Gastrocnemius medialis (tissue), 4 donors: ENCODE results near the gene ZBTB16. TPM values are rescaled to one million over a fixed set of nuclear protein-coding genes. Genes with fewer than 3 reads are reported as not detected.

Source experiments
- ATAC-seq, 2 donors: fragments of 150-250 bp; one replicate each; pipeline ENCODE4 v1.9.1; 2016
- DNase-seq, 2 donors: peaks; one replicate each; pipeline ENCODE4 v3.0.0-alpha.2; 2019
- H3K27ac ChIP-seq, 4 donors: fragments of 200-600 bp; sonication (generic); 1 replicate in 1 of 4; 2 replicates in 3 of 4; pipeline ENCODE4 v1.5.1; 2016 to 2018; ENCODE audit warnings: mild to moderate bottlenecking in 2 of 4, moderate library complexity in 1 of 4
- H3K27me3 ChIP-seq, 3 donors: fragments of 200-600 bp; sonication (generic) in 2 of 3; 1 replicate in 1 of 3; 2 replicates in 2 of 3; pipeline versions ENCODE4 v1.5.1 to v1.6.0; 2016 to 2019; ENCODE audit warnings: mild to moderate bottlenecking in 1 of 3, moderate library complexity in 1 of 3
- H3K36me3 ChIP-seq, 2 donors: fragments of 200-600 bp; sonication (generic) in 1 of 2; one replicate each; pipeline ENCODE4 v1.5.1; 2017 to 2018
- H3K4me1 ChIP-seq, 2 donors: fragments of 200-600 bp; sonication (generic) in 1 of 2; one replicate each; pipeline ENCODE4 v1.5.1; 2016 to 2017; ENCODE audit warnings: mild to moderate bottlenecking in 2 of 2
- H3K4me3 ChIP-seq, 4 donors: fragments of 200-600 bp; sonication (generic) in 3 of 4; 1 replicate in 1 of 4; 2 replicates in 3 of 4; pipeline ENCODE4 v1.5.1; 2016 to 2019; ENCODE audit warnings: mild to moderate bottlenecking in 2 of 4
- H3K9me3 ChIP-seq, 3 donors: fragments of 200-600 bp; sonication (generic) in 2 of 3; 1 replicate in 1 of 3; 2 replicates in 2 of 3; pipeline ENCODE4 v1.5.1; 2016 to 2019
- CTCF ChIP-seq, 5 experiments: fragments of 450-650 bp in 3 of 5; fragments of 200-600 bp in 2 of 5; sonication (generic) in 2 of 5; IDR thresholded peaks in 4 of 5; conservative IDR thresholded peaks in 1 of 5; 1 replicate in 4 of 5; 2 replicates in 1 of 5; pipeline ENCODE4 v1.5.1; 2016 to 2019; ENCODE audit warnings: antibody characterized with exemption in 5 of 5, mild to moderate bottlenecking in 3 of 5, moderate library complexity in 3 of 5
- POLR2A ChIP-seq, 2 donors: fragments of 450-650 bp; IDR thresholded peaks; one replicate each; pipeline ENCODE4 v1.6.1; 2017; ENCODE audit warnings: antibody characterized with exemption in 2 of 2, mild to moderate bottlenecking in 2 of 2, moderate library complexity in 2 of 2
- in situ Hi-C, 4 donors: fragments of 200-750 bp; cut with MboI; loops; one replicate each; pipeline versions ENCODE4 v1.15.0 to v1.8.0; 2017; ENCODE audit warnings: low sequenced_read_pairs in 4 of 4
- intact Hi-C: fragments of 100-400 bp; cut with DNase I; formaldehyde crosslinking; loops from one replicate; pipeline ENCODE4 v1.15.1; 2023; ENCODE audit warnings: low total_unique reads
- total RNA-seq, 4 donors: library from RNA; depleted of rRNA; stranded (reverse); fragments of >200 nt; gene quantifications; one replicate each; pipeline versions ENCODE4 v1.1.0 to v1.2.3, GENCODE V29; 2016

Gene ZBTB16
- total RNA-seq, 4 donors from 2014 or later, result 156 to 250 (median 196) TPM

DNA sequence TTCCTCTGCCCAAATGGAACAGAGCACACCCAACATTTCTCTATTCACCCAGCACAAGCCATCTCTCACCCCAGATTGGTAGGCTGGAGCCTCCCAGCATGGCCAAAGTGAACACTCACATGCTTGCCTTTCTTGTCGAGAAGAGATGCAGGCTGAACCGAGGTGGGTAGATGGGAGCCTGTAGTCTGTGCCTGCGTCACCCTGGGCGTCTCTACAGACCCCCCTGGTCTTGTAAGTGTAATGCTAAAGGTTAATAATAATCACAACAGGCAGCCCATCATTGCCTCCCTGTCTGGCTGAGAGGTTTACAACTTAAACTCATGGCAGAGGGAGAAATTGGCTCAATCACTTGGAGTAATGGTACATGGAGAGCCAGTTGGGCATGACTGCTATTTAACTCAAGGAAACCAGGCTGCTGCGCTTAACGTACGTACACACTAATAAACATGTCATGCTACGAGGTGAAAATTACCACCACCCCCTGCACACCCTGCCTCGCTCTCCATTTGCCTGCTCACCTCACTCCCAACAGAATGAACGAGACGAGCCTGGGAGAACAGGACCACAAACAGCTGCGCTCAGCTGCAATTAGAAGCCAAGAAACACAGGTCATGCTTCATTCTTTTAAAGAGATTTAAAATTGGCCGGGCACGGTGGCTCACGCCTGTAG, 9.1 kb upstream of the ZBTB16 start:
- in situ Hi-C loops, result loop anchor here in 1 of 4 donors (10.0 kb wide), 1 partner anchor 194 kb away; no protein-coding TSS in a partner anchor
- DNase-seq (no peak), ATAC-seq (no peak)
- Histone ChIP-seq H3K27ac (no peak overlapping the region), H3K36me3 (no peaks in the 10 kb centered on the region), H3K27me3 (no peaks in the 10 kb centered on the region), H3K9me3 (no peaks in the 10 kb centered on the region), H3K4me1 (peaks cover 0 to 16% of the 10 kb centered on the region in 2 donors), H3K4me3 (no peak overlapping the region)
- no peak for TF ChIP-seq POLR2A (IDR thresholded peaks at IDR 0.05)
- no peak for TF ChIP-seq CTCF (IDR thresholded peaks at IDR 0.05 in 4 of 5, conservative IDR thresholded peaks at IDR 0.05 in 1 of 5)
- intact Hi-C loops, result no loop called here

- Histone ChIP-seq H3K27me3 (no peaks in the 10 kb centered on the region), H3K4me3 (no peak overlapping the region), H3K9me3 (no peaks in the 10 kb centered on the region), H3K4me1 (peaks cover 0 to 24% of the 10 kb centered on the region in 2 donors), H3K36me3 (no peaks in the 10 kb centered on the region), H3K27ac (no peak overlapping the region)
- DNase-seq (no peak), ATAC-seq (no peak)
- intact Hi-C loops (no loop called here), in situ Hi-C loops (loop anchor here in 1 of 4 donors (10.0 kb wide), 1 partner anchor 193 kb away; no protein-coding TSS in a partner anchor)
- TF ChIP-seq POLR2A (IDR thresholded peaks at IDR 0.05), result no peak
- no peak for TF ChIP-seq CTCF (IDR thresholded peaks at IDR 0.05 in 4 of 5, conservative IDR thresholded peaks at IDR 0.05 in 1 of 5)
These were observed 8.0 kb upstream of the ZBTB16 start for GRCh38 chr11:114051558-114051957.

DNA sequence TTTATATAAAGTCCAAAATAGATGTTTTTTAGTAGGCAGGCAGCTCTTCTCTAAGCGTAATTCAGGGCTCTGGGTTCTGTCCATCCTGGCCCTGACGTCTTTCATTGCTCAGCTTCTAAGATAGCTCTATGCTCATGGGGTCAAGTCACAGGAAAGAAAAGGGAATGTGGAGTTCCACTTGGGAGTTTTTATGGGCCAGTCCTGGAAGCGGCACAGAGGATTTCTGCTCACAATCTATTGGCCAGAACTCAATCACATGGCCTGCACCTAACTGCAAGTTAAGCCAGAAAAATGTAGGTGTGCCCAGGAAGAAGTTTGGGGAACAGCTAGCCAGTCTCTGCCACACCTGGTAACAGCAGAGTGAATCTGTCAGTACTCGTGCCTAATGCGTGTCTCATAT, 7.4 kb upstream of the ZBTB16 start:
- no peaks in the 10 kb centered on the region for H3K36me3 ChIP-seq

DNA sequence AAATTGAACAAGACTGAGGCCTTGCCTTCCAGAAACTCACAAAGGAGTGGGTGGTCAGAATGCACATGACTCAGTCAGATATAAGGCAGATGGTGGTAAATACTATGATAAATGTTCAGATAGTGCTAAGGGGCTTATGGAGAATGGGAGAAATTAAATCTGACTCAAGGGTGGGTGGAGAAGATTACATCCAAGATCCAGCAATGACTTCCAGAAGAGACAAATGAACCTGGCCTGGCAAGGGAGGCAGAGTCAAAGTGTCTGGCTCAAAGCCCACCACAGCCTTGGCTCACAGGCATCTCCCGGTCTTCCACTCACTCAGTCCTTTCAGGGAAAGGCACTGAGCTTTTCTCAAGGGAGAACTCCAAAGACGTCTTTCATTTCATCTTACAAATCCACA, 6.1 kb upstream of the ZBTB16 start:
- no peaks in the 10 kb centered on the region for H3K27me3 ChIP-seq
- TF ChIP-seq POLR2A (IDR thresholded peaks at IDR 0.05) (no peak), CTCF (IDR thresholded peaks at IDR 0.05 in 4 of 5, conservative IDR thresholded peaks at IDR 0.05 in 1 of 5) (no peak)
- no peak overlapping the region for H3K27ac ChIP-seq
- peaks cover 9 to 42% of the 10 kb centered on the region in 2 donors for H3K4me1 ChIP-seq
- no peaks in the 10 kb centered on the region for H3K36me3 ChIP-seq
- no peak for ATAC-seq
- in situ Hi-C loops, result loop anchor here in 1 of 4 donors (10.0 kb wide), 1 partner anchor 191 kb away; no protein-coding TSS in a partner anchor
- no peak overlapping the region for H3K4me3 ChIP-seq
- no peak for DNase-seq
- intact Hi-C loops, result no loop called here
- no peaks in the 10 kb centered on the region for H3K9me3 ChIP-seq

More for the DNA sequence above, 7.4 kb upstream of the ZBTB16 start:
- ATAC-seq (no peak), DNase-seq (no peak)
- intact Hi-C loops, result no loop called here
- Histone ChIP-seq H3K9me3 (no peaks in the 10 kb centered on the region), H3K4me1 (peaks cover 0 to 30% of the 10 kb centered on the region in 2 donors), H3K27ac (no peak overlapping the region), H3K27me3 (no peaks in the 10 kb centered on the region), H3K4me3 (no peak overlapping the region)
- TF ChIP-seq CTCF (IDR thresholded peaks at IDR 0.05 in 4 of 5, conservative IDR thresholded peaks at IDR 0.05 in 1 of 5), result no peak
- no peak for TF ChIP-seq POLR2A (IDR thresholded peaks at IDR 0.05)
- in situ Hi-C loops, result loop anchor here in 1 of 4 donors (10.0 kb wide), 1 partner anchor 193 kb away; no protein-coding TSS in a partner anchor
